Osteocyte (in vitro differentiated cells): ENCODE measurements around the gene GMDS. TPM values are rescaled to one million over a fixed set of nuclear protein-coding genes. Genes with fewer than 3 reads are reported as not detected.

Experiments used
- DNase-seq: peaks from one replicate; pipeline ENCODE4 v3.0.0; 2021; ENCODE audit warnings: mixed read lengths; ENCODE audit not compliant: unreplicated experiment; ENCODE audit errors: extremely low spot score
- H3K27ac Mint-ChIP-seq: one replicate; pipeline ENCODE4 v1.8.0; 2021; ENCODE audit warnings: mild to moderate bottlenecking, mixed read lengths; ENCODE audit not compliant: unreplicated experiment
- H3K27me3 Mint-ChIP-seq: one replicate; pipeline ENCODE4 v1.8.0; 2021; ENCODE audit warnings: mixed read lengths; ENCODE audit not compliant: unreplicated experiment
- H3K36me3 Mint-ChIP-seq: one replicate; pipeline ENCODE4 v1.8.0; 2021; ENCODE audit warnings: mixed read lengths; ENCODE audit not compliant: unreplicated experiment
- H3K4me1 Mint-ChIP-seq: one replicate; pipeline ENCODE4 v1.8.0; 2021; ENCODE audit warnings: mixed read lengths; ENCODE audit not compliant: unreplicated experiment
- H3K4me3 Mint-ChIP-seq: one replicate; pipeline ENCODE4 v1.8.0; 2021; ENCODE audit warnings: mild to moderate bottlenecking, moderate library complexity, mixed read lengths; ENCODE audit not compliant: unreplicated experiment
- H3K9me3 Mint-ChIP-seq: one replicate; pipeline ENCODE4 v1.8.0; 2021; ENCODE audit warnings: mixed read lengths; ENCODE audit not compliant: unreplicated experiment
- total RNA-seq: library from RNA; stranded (reverse); gene quantifications from 2 replicates; pipeline ENCODE4 v1.2.1, GENCODE V29; 2021
- TF ChIP-seq, protein P1 (sequence below): fragments of 200-600 bp; sonication (generic); IDR thresholded peaks from 2 replicates; pipeline ENCODE4 v1.5.0; 2021; ENCODE audit warnings: antibody characterized with exemption, mild to moderate bottlenecking, moderate library complexity

Gene GMDS
- total RNA-seq, 1 donor from 2014 or later, result 30.7 TPM

DNA sequence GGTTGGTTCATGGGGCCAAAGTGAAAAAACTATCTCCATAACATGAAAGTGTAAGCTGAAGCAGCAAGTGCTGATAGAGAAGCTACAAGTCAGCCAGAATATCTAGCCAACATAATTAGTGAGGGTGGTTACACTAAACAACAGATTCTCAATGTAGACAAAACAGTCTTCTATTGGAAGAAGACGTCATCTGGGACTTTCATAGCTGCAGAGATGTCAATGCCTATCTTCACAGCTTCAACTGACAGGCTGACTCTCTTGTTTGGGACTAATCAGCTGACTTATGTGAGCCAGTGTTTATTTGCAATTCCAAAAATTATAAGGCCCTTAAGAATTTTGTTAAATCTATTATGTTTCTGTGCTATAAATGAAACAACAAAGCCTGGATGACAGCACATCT lies 63.2 kb downstream of the GMDS start:
- Mint-ChIP-seq H3K36me3 (no peaks in the 10 kb centered on the region), H3K27ac (no peak overlapping the region), H3K27me3 (no peaks in the 10 kb centered on the region), H3K9me3 (peaks cover 10% of the 10 kb centered on the region), H3K4me3 (no peak overlapping the region), H3K4me1 (peaks cover 9% of the 10 kb centered on the region)
- no peak for DNase-seq
- TF ChIP-seq, protein P1, sequence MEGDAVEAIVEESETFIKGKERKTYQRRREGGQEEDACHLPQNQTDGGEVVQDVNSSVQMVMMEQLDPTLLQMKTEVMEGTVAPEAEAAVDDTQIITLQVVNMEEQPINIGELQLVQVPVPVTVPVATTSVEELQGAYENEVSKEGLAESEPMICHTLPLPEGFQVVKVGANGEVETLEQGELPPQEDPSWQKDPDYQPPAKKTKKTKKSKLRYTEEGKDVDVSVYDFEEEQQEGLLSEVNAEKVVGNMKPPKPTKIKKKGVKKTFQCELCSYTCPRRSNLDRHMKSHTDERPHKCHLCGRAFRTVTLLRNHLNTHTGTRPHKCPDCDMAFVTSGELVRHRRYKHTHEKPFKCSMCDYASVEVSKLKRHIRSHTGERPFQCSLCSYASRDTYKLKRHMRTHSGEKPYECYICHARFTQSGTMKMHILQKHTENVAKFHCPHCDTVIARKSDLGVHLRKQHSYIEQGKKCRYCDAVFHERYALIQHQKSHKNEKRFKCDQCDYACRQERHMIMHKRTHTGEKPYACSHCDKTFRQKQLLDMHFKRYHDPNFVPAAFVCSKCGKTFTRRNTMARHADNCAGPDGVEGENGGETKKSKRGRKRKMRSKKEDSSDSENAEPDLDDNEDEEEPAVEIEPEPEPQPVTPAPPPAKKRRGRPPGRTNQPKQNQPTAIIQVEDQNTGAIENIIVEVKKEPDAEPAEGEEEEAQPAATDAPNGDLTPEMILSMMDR, result no peak

DNA sequence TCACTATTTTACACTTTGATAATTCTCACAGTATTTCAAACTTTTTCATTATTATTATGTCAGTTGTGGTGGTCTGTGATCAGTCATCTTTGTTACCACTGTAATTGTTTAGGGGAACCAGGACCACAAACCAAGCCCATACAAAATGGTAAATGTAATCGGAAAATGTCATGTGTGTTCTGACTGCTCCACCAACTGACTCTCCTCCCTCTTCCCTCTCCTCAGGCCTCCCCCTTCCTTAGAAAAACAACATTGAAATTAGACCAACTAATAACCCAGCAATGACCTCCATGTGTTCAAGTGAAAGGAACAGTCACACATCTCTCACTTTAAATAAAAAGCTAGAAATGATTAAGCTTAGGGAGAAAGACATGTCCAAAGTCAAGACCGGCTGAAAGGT lies 63.8 kb downstream of the GMDS start:
- Mint-ChIP-seq H3K27me3 (no peaks in the 10 kb centered on the region), H3K4me1 (peaks cover 9% of the 10 kb centered on the region), H3K4me3 (no peak overlapping the region), H3K27ac (no peak overlapping the region), H3K36me3 (no peaks in the 10 kb centered on the region), H3K9me3 (peaks cover 11% of the 10 kb centered on the region)
- TF ChIP-seq, protein P1, result no peak
- no peak for DNase-seq

DNA sequence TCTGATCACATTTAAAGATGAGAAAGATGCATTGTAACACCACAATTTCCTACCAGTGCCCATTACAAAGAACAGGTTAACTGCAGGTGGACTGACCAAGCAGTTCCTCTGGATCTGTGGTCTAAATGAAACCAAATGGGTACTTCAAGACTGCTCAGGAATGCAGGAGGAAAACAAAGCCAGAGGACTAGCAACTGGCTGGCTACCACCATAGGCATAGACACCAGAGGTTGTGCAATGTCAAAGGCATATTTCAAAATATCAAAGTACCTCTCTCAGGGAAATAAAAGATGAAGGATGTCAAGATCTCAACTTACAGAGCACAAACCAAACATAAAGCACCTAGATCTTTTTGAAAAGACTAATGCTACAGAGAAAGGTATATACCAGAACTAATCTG lies 65.5 kb downstream of the GMDS start:
- Mint-ChIP-seq H3K27ac (no peak overlapping the region), H3K36me3 (no peaks in the 10 kb centered on the region), H3K27me3 (no peaks in the 10 kb centered on the region), H3K4me1 (peaks cover 9% of the 10 kb centered on the region), H3K4me3 (no peak overlapping the region), H3K9me3 (peaks cover 11% of the 10 kb centered on the region)
- no peak for DNase-seq
- TF ChIP-seq, protein P1, result no peak

DNA sequence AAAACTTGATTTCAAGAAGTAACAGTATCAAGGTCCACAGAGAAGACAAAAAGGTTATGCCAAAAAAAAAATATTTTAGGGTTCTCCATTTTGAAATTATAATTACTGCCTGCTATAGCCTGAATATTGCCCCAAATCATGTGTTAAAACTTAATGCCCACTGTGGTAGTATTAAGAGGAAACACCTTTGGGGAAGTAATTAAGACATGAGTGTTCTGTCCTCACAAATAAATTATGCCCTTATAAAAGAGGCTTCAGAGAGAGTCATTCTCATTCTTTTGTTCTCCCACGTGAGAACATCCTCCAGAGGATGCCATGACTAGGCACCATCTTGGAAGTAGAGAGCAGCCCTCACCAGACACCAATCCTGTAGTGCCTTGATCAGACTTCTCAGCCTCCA lies 66.2 kb downstream of the GMDS start:
- no peaks in the 10 kb centered on the region for H3K36me3 Mint-ChIP-seq
- DNase-seq, result no peak
- no peak overlapping the region for H3K27ac Mint-ChIP-seq
- H3K4me3 Mint-ChIP-seq, result no peak overlapping the region
- H3K4me1 Mint-ChIP-seq, result peaks cover 9% of the 10 kb centered on the region
- TF ChIP-seq, protein P1, result no peak
- H3K9me3 Mint-ChIP-seq, result peaks cover 11% of the 10 kb centered on the region
- no peaks in the 10 kb centered on the region for H3K27me3 Mint-ChIP-seq

DNA sequence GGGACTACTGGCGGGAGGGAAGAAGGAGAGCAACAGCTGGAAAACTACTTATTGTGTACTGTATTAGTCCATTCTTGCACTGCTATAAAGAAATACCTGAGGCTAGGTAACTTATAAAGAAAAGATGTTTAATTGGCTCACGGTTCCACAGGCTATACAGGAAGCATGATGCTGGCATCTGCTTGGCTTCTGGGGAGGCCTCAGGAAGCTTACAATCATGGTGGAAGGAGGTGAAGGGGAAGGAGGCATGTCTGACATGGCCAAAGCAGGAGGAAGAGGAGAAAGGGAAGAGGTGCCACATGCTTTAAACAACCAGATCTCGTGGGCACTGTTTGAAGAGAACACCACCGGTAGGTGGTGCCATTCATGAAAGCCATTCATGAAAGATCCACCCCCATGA lies 67.3 kb downstream of the GMDS start:
- peaks cover 15% of the 10 kb centered on the region for H3K4me1 Mint-ChIP-seq
- no peak overlapping the region for H3K4me3 Mint-ChIP-seq
- no peak overlapping the region for H3K27ac Mint-ChIP-seq
- TF ChIP-seq, protein P1, result no peak
- DNase-seq, result no peak
- peaks cover 11% of the 10 kb centered on the region for H3K9me3 Mint-ChIP-seq
- no peaks in the 10 kb centered on the region for H3K27me3 Mint-ChIP-seq
- H3K36me3 Mint-ChIP-seq, result no peaks in the 10 kb centered on the region
